Mucosa of gallbladder (tissue), 1 donor: Measurements from ENCODE around the gene RHEBL1. TPM values are rescaled to one million over a fixed set of nuclear protein-coding genes. Genes with fewer than 3 reads are reported as not detected.
A peak's percentile ranks its signal among the peaks of the same experiment; 100 is the strongest.

Experiments used
- DNase-seq: peaks from one replicate; pipeline ENCODE4 v3.0.0-alpha.2; 2020; ENCODE audit warnings: low spot score
- total RNA-seq: library from RNA; stranded (reverse); gene quantifications from one replicate; pipeline ENCODE4 v1.2.1, GENCODE V29; 2021
- donor health status: DM: no; HTN: no; CAD: no.

Gene RHEBL1
- total RNA-seq, 1 donor from 2014 or later, result 0.29 TPM

- DNase-seq, result no peak
These were observed 50.1 kb downstream of the RHEBL1 start for GRCh38 chr12:49019443-49020324.

DNA sequence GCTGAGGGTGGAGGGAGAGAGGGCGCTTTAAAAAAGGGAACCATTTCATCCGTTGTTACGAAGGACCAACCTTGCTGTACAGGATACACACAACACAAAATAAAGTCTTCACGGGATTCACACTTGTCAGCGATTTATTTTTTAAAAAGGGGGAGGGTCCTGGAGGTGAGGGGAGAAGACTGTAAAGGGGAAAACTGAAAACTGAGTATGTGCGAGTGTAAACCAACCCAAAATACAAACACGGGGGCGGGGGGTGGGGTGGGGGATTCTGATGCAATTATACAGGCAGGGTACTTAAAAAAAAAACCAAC lies 50.7 kb downstream of the RHEBL1 start:
- no peak for DNase-seq

DNA sequence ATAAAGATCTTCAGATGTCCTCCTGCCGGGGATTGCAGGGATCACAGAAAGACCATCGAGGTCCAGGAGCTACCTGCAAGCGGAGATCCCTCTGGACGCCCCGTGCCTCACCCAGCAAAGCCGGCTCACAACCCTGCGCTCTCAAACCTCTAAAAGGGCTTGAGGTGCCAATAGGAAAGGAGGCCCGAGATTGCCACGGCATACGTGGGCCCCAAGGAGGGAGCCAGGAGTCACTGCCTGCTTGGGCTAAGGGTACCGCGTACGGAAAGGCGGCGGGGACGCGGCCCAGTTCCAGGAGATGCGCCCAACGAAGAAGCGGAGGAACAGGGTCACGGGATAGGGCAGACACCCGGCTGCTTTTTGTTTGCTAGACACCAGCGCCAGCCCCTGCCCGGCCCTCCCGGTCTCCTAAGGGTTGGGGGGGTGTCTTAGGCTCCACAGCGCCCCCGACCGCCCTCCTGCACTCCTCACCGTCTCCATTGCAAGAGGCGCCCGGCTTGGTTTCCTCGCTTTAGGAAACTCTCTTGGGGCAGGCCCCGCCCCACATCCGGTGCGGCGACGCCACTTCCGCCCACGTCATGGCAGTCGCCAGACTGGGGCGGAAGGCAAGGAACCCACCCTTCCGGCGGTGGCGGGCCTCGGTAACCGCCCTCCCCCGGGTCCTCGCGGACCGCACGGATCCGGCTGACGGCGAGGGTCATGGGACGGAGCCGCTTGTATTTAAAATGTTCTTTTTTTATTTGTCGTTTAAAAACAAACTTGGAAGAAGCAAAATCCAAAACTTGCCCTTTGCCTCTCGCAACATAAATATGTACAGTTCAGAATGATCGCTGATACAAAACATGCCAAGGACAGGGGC lies 51.3 kb downstream of the RHEBL1 start, which contains the start of gene PRKAG1:
Gene PRKAG1, minus strand, starts transcription at position 516 of the 859 bp plus-strand sequence. Its CDS starts 36 bp downstream, at position 480.
- DNase-seq, result peak; percentile 96

- DNase-seq, result no peak
These were observed 51.9 kb downstream of the RHEBL1 start for GRCh38 chr12:49017891-49018260.

DNA sequence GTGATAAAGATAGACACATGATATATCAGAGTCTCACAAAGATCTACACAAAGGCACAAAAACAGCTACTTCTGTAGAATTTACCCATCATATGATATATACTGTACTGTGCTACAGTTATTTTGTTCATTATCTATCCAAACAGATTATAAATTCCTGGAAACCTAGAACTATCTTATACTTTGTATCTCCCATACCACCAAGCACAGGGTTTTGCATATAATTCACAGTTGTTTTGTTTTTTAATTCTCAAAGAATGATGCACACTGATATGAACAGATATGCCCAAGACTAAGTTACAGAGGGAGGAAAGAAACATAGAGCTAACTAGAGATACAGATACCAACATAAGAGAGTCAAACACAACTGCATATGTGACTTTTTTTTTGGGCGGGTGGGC lies 54.6 kb downstream of the RHEBL1 start:
- DNase-seq, result no peak

Other genes starting within 250 kb of the RHEBL1 start
- gene DDX23, start 217.8 kb downstream of the RHEBL1 start, total RNA-seq, result 85.1 TPM
- 14.6 TPM for gene RND1, start 204.1 kb downstream of the RHEBL1 start, total RNA-seq
- 34.6 TPM for gene FKBP11, start 144.5 kb downstream of the RHEBL1 start, total RNA-seq
- gene ARF3, start 112.5 kb downstream of the RHEBL1 start, total RNA-seq, result 198 TPM
- 0.58 TPM for gene WNT10B, start 98.2 kb downstream of the RHEBL1 start, total RNA-seq
- 0.29 TPM for gene WNT1, start 91.7 kb downstream of the RHEBL1 start, total RNA-seq
- 0.06 TPM for gene DDN, start 70.6 kb downstream of the RHEBL1 start, total RNA-seq
- gene PRKAG1, start 51.2 kb downstream of the RHEBL1 start, total RNA-seq, result 51.7 TPM
- 104 TPM for gene KMT2D, start 9.2 kb downstream of the RHEBL1 start, total RNA-seq
- gene DHH, start 24.8 kb upstream of the RHEBL1 start, total RNA-seq, result 1.5 TPM
- 53.1 TPM for gene LMBR1L, start 40.9 kb upstream of the RHEBL1 start, total RNA-seq
- 361 TPM for gene TUBA1B, start 61.4 kb upstream of the RHEBL1 start, total RNA-seq
- 155 TPM for gene TUBA1A, start 119.1 kb upstream of the RHEBL1 start, total RNA-seq
- gene TUBA1C, start 195.1 kb upstream of the RHEBL1 start, total RNA-seq, result 99.4 TPM
- 6.3 TPM for gene PRPH, start 225.2 kb upstream of the RHEBL1 start, total RNA-seq